ENCODE measurements around the gene CHST8. TPM values are rescaled to one million over a fixed set of nuclear protein-coding genes. Genes with fewer than 3 reads are reported as not detected.

Gene CHST8
- total and polyA plus RNA-seq, 5 donors, result 0.15 to 0.63 (median 0.37) TPM; not detected in 1

- Histone ChIP-seq H3K4me3 (ENCODE audit: low read length) (no peak overlapping the region), H3K27me3 (ENCODE audit: control insufficient read depth, insufficient read depth) (no peaks in the 10 kb centered on the region), H3K9me3 (ENCODE audit: control insufficient read depth, low read length) (peaks cover 2% of the 10 kb centered on the region), H3K27ac (ENCODE audit: low read length) (no peak overlapping the region), H3K4me1 (ENCODE audit: control insufficient read depth, insufficient read depth, low read length) (no peaks in the 10 kb centered on the region)
- WGBS, result 77% methylated on average over 3 of the region's 3 CpGs
- intact Hi-C loops (cut with DNase I), result no loop called here
- no peak for DNase-seq
- ATAC-seq, result no peak
Measured at GRCh38 chr19:33728141-33728540, 106.4 kb downstream of the CHST8 start.

GRCh38 chr19:33730858-33731607 lies 109.3 kb downstream of the CHST8 start:
- Histone ChIP-seq H3K4me3 (ENCODE audit: low read length) (no peak overlapping the region), H3K27ac (ENCODE audit: low read length) (no peak overlapping the region), H3K27me3 (ENCODE audit: control insufficient read depth, insufficient read depth) (no peaks in the 10 kb centered on the region), H3K9me3 (ENCODE audit: control insufficient read depth, low read length) (peaks cover 2% of the 10 kb centered on the region), H3K4me1 (ENCODE audit: control insufficient read depth, insufficient read depth, low read length) (no peaks in the 10 kb centered on the region)
- ATAC-seq (no peak), DNase-seq (no peak)
- WGBS, result 80% methylated on average over 8 of the region's 8 CpGs
- intact Hi-C loops (cut with DNase I), result no loop called here

DNA sequence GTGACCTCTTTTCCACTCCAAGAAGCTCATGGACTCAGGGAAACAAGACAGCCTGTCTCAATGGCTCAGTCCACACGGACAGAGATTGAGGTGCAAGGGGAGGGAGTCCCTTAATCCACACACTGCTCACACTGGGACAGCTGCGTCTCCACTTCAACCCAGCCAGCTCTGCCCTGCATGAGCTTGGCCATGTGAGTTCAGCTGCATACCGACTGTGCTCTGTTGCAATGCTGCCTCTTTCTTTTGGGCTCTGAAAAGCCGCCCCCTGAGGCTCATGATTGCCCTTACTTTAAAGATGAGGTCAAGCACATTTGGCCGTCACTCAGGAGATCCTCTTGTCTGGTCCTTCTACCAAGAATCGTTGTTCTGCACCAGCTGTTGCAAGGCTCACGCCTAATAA lies 110.1 kb downstream of the CHST8 start:
- Histone ChIP-seq H3K9me3 (ENCODE audit: control insufficient read depth, low read length) (peaks cover 2% of the 10 kb centered on the region), H3K27me3 (ENCODE audit: control insufficient read depth, insufficient read depth) (no peaks in the 10 kb centered on the region), H3K4me1 (ENCODE audit: control insufficient read depth, insufficient read depth, low read length) (no peaks in the 10 kb centered on the region), H3K4me3 (ENCODE audit: low read length) (no peak overlapping the region), H3K27ac (ENCODE audit: low read length) (no peak overlapping the region)
- DNase-seq (no peak), ATAC-seq (no peak)
- 66% methylated on average over 7 of the region's 7 CpGs for WGBS
- intact Hi-C loops (cut with DNase I), result no loop called here

DNA sequence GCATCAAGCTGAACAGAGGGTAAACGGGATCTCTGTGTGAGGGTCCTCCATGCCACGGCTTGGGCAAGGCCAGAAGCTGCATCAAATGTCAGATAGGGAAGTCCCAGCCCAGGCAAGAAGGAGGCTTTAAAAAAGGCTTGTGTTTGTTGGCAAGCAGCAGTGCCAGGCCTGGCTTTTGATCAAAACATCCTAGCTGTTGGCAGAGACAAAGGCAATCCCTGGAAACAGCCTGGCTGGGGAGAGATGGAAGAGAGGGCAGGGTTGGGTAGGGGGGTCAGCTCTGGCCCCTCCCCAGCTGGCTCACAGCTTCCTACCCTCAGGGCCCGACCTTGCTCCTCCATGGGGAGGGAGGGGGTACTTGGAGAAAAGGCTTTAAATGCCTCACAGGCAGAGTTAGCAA lies 113.2 kb downstream of the CHST8 start:
- H3K27ac ChIP-seq (ENCODE audit: low read length), result no peak overlapping the region
- H3K9me3 ChIP-seq (ENCODE audit: control insufficient read depth, low read length), result no peaks in the 10 kb centered on the region
- intact Hi-C loops (cut with DNase I), result no loop called here
- no peaks in the 10 kb centered on the region for H3K27me3 ChIP-seq (ENCODE audit: control insufficient read depth, insufficient read depth)
- ATAC-seq (peak; percentile 28 to 56), DNase-seq (no peak)
- H3K4me1 ChIP-seq (ENCODE audit: control insufficient read depth, insufficient read depth, low read length), result no peaks in the 10 kb centered on the region
- H3K4me3 ChIP-seq (ENCODE audit: low read length), result no peak overlapping the region
- 16% methylated on average over 3 of the region's 3 CpGs for WGBS

DNA sequence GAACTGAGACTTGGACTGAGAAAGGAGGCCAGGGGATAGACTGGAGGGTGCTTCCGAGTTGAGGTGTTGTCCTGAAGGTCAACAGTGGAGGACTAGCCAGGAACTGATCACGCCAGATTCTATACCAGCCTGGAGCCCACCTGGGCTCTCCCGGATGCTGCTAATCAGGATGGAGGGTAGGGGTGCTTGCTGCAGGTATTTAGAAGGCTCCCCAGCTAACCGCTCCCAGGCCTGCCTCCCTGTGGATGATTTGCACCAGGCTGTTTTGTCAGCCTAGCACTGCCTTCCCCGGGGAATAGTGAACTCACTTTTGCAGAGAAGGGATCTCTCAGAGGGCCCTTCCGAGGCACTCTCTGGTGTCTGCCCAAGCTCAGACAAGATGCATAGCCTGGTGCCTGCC lies 114.4 kb downstream of the CHST8 start:
- intact Hi-C loops (cut with DNase I), result no loop called here
- no peaks in the 10 kb centered on the region for H3K9me3 ChIP-seq (ENCODE audit: control insufficient read depth, low read length)
- H3K27ac ChIP-seq (ENCODE audit: low read length), result no peak overlapping the region
- 52% methylated on average over 6 of the region's 6 CpGs for WGBS
- ATAC-seq (no peak), DNase-seq (no peak)
- no peaks in the 10 kb centered on the region for H3K27me3 ChIP-seq (ENCODE audit: control insufficient read depth, insufficient read depth)
- no peaks in the 10 kb centered on the region for H3K4me1 ChIP-seq (ENCODE audit: control insufficient read depth, insufficient read depth, low read length)
- no peak overlapping the region for H3K4me3 ChIP-seq (ENCODE audit: low read length)

DNA sequence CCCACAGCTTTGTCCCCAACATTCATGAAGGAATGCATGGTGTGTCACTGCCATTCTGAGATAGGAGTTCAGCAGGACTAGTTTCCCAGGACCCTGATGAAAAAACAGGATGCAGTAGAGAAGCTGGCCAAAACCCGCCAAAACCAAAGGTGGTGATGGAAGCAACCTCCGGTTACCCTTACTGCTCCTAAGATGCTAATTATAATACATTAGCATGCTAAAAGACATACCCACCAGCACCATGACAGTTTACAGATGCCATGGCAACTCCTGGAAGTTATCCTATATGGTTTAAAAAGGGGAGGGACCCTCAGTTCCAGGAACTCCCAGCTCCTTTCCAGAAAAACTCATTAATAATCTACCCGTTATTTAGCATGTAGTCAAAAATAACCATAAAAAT lies 115.0 kb downstream of the CHST8 start:
- Histone ChIP-seq H3K27me3 (ENCODE audit: control insufficient read depth, insufficient read depth) (no peaks in the 10 kb centered on the region), H3K9me3 (ENCODE audit: control insufficient read depth, low read length) (no peaks in the 10 kb centered on the region), H3K4me1 (ENCODE audit: control insufficient read depth, insufficient read depth, low read length) (no peaks in the 10 kb centered on the region), H3K4me3 (ENCODE audit: low read length) (no peak overlapping the region), H3K27ac (ENCODE audit: low read length) (no peak overlapping the region)
- DNase-seq, result no peak
- ATAC-seq, result no peak
- 47% methylated on average over 3 of the region's 3 CpGs for WGBS
- intact Hi-C loops (cut with DNase I), result no loop called here

- DNase-seq (no peak), ATAC-seq (no peak)
- 63% methylated on average over 4 of the region's 4 CpGs for WGBS
- intact Hi-C loops (cut with DNase I), result no loop called here
- Histone ChIP-seq H3K27ac (ENCODE audit: low read length) (no peak overlapping the region), H3K27me3 (ENCODE audit: control insufficient read depth, insufficient read depth) (no peaks in the 10 kb centered on the region), H3K4me3 (ENCODE audit: low read length) (no peak overlapping the region), H3K9me3 (ENCODE audit: control insufficient read depth, low read length) (no peaks in the 10 kb centered on the region), H3K4me1 (ENCODE audit: control insufficient read depth, insufficient read depth, low read length) (no peaks in the 10 kb centered on the region)
Measured at GRCh38 chr19:33737681-33738371, 116.1 kb downstream of the CHST8 start.

- H3K9me3 ChIP-seq (ENCODE audit: control insufficient read depth, low read length), result no peaks in the 10 kb centered on the region
- WGBS, result 21% methylated on average over 9 of the region's 9 CpGs
- no peaks in the 10 kb centered on the region for H3K4me1 ChIP-seq (ENCODE audit: control insufficient read depth, insufficient read depth, low read length)
- no peaks in the 10 kb centered on the region for H3K27me3 ChIP-seq (ENCODE audit: control insufficient read depth, insufficient read depth)
- H3K27ac ChIP-seq (ENCODE audit: low read length), result no peak overlapping the region
- DNase-seq (no peak), ATAC-seq (no peak)
- intact Hi-C loops (cut with DNase I), result no loop called here
- no peak overlapping the region for H3K4me3 ChIP-seq (ENCODE audit: low read length)
Measured at GRCh38 chr19:33740811-33741396, 119.2 kb downstream of the CHST8 start.

- Histone ChIP-seq H3K27ac (ENCODE audit: low read length) (no peak overlapping the region), H3K4me3 (ENCODE audit: low read length) (no peak overlapping the region), H3K4me1 (ENCODE audit: control insufficient read depth, insufficient read depth, low read length) (no peaks in the 10 kb centered on the region), H3K9me3 (ENCODE audit: control insufficient read depth, low read length) (no peaks in the 10 kb centered on the region), H3K27me3 (ENCODE audit: control insufficient read depth, insufficient read depth) (no peaks in the 10 kb centered on the region)
- intact Hi-C loops (cut with DNase I), result no loop called here
- DNase-seq, result no peak
- ATAC-seq, result no peak
- WGBS, result 68% methylated on average over 6 of the region's 6 CpGs
Measured at GRCh38 chr19:33745297-33745696, 123.5 kb downstream of the CHST8 start.

DNA sequence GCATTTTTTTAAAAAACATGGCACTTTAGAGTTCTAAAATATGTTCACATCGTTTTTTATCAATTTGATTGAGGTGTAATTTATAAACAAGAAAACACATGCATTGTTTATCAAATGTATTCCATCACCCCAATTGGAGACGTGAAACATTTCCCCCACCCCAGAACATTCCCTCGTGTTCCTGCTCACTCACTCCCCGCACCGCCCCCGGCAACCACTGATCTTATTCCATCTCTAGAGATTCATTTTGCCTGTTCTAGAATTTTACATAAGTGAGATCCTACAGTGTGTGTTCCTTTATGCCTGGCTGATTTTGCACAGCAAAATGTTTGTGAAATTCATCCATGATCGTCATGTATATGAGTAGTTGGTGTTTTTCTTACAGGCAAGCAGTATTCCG lies 124.4 kb downstream of the CHST8 start:
- Histone ChIP-seq H3K4me1 (ENCODE audit: control insufficient read depth, insufficient read depth, low read length) (no peaks in the 10 kb centered on the region), H3K4me3 (ENCODE audit: low read length) (no peak overlapping the region), H3K27ac (ENCODE audit: low read length) (no peak overlapping the region), H3K9me3 (ENCODE audit: control insufficient read depth, low read length) (no peaks in the 10 kb centered on the region), H3K27me3 (ENCODE audit: control insufficient read depth, insufficient read depth) (no peaks in the 10 kb centered on the region)
- DNase-seq (no peak), ATAC-seq (no peak)
- intact Hi-C loops (cut with DNase I), result no loop called here
- 76% methylated on average over 8 of the region's 8 CpGs for WGBS

- Histone ChIP-seq H3K27ac (ENCODE audit: low read length) (no peak overlapping the region), H3K27me3 (ENCODE audit: control insufficient read depth, insufficient read depth) (no peaks in the 10 kb centered on the region), H3K4me1 (ENCODE audit: control insufficient read depth, insufficient read depth, low read length) (no peaks in the 10 kb centered on the region), H3K4me3 (ENCODE audit: low read length) (no peak overlapping the region), H3K9me3 (ENCODE audit: control insufficient read depth, low read length) (no peaks in the 10 kb centered on the region)
- WGBS, result 52% methylated on average over 4 of the region's 4 CpGs
- ATAC-seq (no peak), DNase-seq (no peak)
- intact Hi-C loops (cut with DNase I), result no loop called here
Measured at GRCh38 chr19:33747273-33747672, 125.5 kb downstream of the CHST8 start.

Measured in right cardiac atrium (tissue), 5 donors.